Stimulated activated effector memory CD8-positive, alpha-beta T cell treated with anti-CD3 and anti-CD28 coated beads, Interleukin-12 subunit alpha, Interleukin-12 subunit beta, amount 100 ng/mL, for 72 hours (primary cell): Measurements from ENCODE around the gene DEPDC1.
A peak's percentile ranks its signal among the peaks of the same experiment; 100 is the strongest.
"Not testable (repeated sequence)": the region's sequence is repeated elsewhere in the genome, so short reads cannot be mapped to it uniquely, and the experiment has no call there.

Experiments used
- ATAC-seq: fragments of 150-1000 bp; cut with Tn5 transposase; 2 replicates; pipeline ENCODE4 v1.10.0; 2021
- DNase-seq, 2 donors: peaks; one replicate each; pipeline ENCODE4 v3.0.0; 2021 to 2022; ENCODE audit warnings: low spot score in 2 of 2
- H3K27ac Mint-ChIP-seq: one replicate; pipeline ENCODE4 v1.8.0; 2022; ENCODE audit warnings: mild to moderate bottlenecking, mixed read lengths
- H3K36me3 Mint-ChIP-seq: one replicate; pipeline ENCODE4 v1.8.0; 2022; ENCODE audit warnings: mild to moderate bottlenecking, mixed read lengths
- H3K4me1 Mint-ChIP-seq: one replicate; pipeline ENCODE4 v1.8.0; 2022; ENCODE audit warnings: mixed read lengths
- H3K4me3 Mint-ChIP-seq: one replicate; pipeline ENCODE4 v1.8.0; 2022; ENCODE audit warnings: mild to moderate bottlenecking, mixed read lengths
- H3K9me3 Mint-ChIP-seq: one replicate; pipeline ENCODE4 v1.8.0; 2022; ENCODE audit warnings: mixed read lengths

DEPDC1 gene

GRCh38 chr1:68496680-68497357 lies at the start of gene DEPDC1:
DEPDC1 (minus strand) TSS chr1:68497082; CDS start chr1:68496999, 83 bp downstream.
- peaks cover 17% of the 10 kb centered on the region for H3K4me1 Mint-ChIP-seq
- peak within 1 kb of the TSS; percentile 89 for H3K27ac Mint-ChIP-seq
- peaks cover 3% of the 10 kb centered on the region for H3K9me3 Mint-ChIP-seq
- peak within 1 kb of the TSS; percentile 78 for H3K4me3 Mint-ChIP-seq
- DNase-seq = peak; percentile 76 to 88
- H3K36me3 Mint-ChIP-seq = no peaks in the 10 kb centered on the region
- ATAC-seq = peak; percentile 98

- H3K4me3 Mint-ChIP-seq = no peak overlapping the region
- no peak overlapping the region for H3K27ac Mint-ChIP-seq
- no peaks in the 10 kb centered on the region for H3K36me3 Mint-ChIP-seq
- no peak for DNase-seq
- no peaks in the 10 kb centered on the region for H3K4me1 Mint-ChIP-seq
- peaks cover 5% of the 10 kb centered on the region for H3K9me3 Mint-ChIP-seq
- no peak for ATAC-seq
Observed at GRCh38 chr1:68544651-68545050, 47.8 kb upstream of the DEPDC1 start.

- H3K27ac Mint-ChIP-seq = no peak overlapping the region
- no peak for ATAC-seq
Observed at GRCh38 chr1:68542586-68542985, 45.7 kb upstream of the DEPDC1 start.

GRCh38 chr1:68538941-68539340 lies 42.1 kb upstream of the DEPDC1 start:
- Mint-ChIP-seq H3K27ac (no peak overlapping the region), H3K4me3 (no peak overlapping the region), H3K4me1 (no peaks in the 10 kb centered on the region), H3K36me3 (no peaks in the 10 kb centered on the region), H3K9me3 (peaks cover 2% of the 10 kb centered on the region)
- ATAC-seq (no peak), DNase-seq (no peak)

More at GRCh38 chr1:68542586-68542985, 45.7 kb upstream of the DEPDC1 start:
- Mint-ChIP-seq H3K9me3 (peaks cover 2% of the 10 kb centered on the region), H3K36me3 (no peaks in the 10 kb centered on the region), H3K4me1 (no peaks in the 10 kb centered on the region), H3K4me3 (no peak overlapping the region)
- DNase-seq = no peak

- Mint-ChIP-seq H3K4me1 (no peaks in the 10 kb centered on the region), H3K9me3 (peaks cover 5% of the 10 kb centered on the region), H3K4me3 (no peak overlapping the region), H3K36me3 (no peaks in the 10 kb centered on the region), H3K27ac (no peak overlapping the region)
- DNase-seq = no peak
- ATAC-seq = no peak
Observed at GRCh38 chr1:68528243-68528642, 31.4 kb upstream of the DEPDC1 start.

GRCh38 chr1:68525781-68526180 lies 28.9 kb upstream of the DEPDC1 start:
- no peak for DNase-seq
- ATAC-seq = no peak
- Mint-ChIP-seq H3K36me3 (no peaks in the 10 kb centered on the region), H3K4me1 (no peaks in the 10 kb centered on the region), H3K27ac (no peak overlapping the region), H3K4me3 (no peak overlapping the region), H3K9me3 (no peaks in the 10 kb centered on the region)

- ATAC-seq (no peak), DNase-seq (no peak)
- Mint-ChIP-seq H3K27ac (no peak overlapping the region), H3K4me3 (no peak overlapping the region), H3K4me1 (no peaks in the 10 kb centered on the region), H3K9me3 (no peaks in the 10 kb centered on the region), H3K36me3 (no peaks in the 10 kb centered on the region)
Observed at GRCh38 chr1:68521286-68521685, 24.4 kb upstream of the DEPDC1 start.

- Mint-ChIP-seq H3K27ac (no peak overlapping the region), H3K4me1 (no peaks in the 10 kb centered on the region), H3K4me3 (no peak overlapping the region), H3K9me3 (no peaks in the 10 kb centered on the region), H3K36me3 (no peaks in the 10 kb centered on the region)
- no peak for ATAC-seq
- DNase-seq = no peak
Observed at GRCh38 chr1:68516066-68516465, 19.2 kb upstream of the DEPDC1 start.

GRCh38 chr1:68511254-68511653 lies 14.4 kb upstream of the DEPDC1 start:
- Mint-ChIP-seq H3K4me1 (no peaks in the 10 kb centered on the region), H3K27ac (no peak overlapping the region), H3K9me3 (no peaks in the 10 kb centered on the region), H3K36me3 (no peaks in the 10 kb centered on the region), H3K4me3 (no peak overlapping the region)
- DNase-seq (no peak), ATAC-seq (no peak)

GRCh38 chr1:68506386-68506785 lies 9.5 kb upstream of the DEPDC1 start:
- Mint-ChIP-seq H3K4me3 (no peak overlapping the region), H3K4me1 (peaks cover 5% of the 10 kb centered on the region), H3K9me3 (peaks cover 6% of the 10 kb centered on the region), H3K36me3 (no peaks in the 10 kb centered on the region), H3K27ac (no peak overlapping the region)
- ATAC-seq (no peak), DNase-seq (no peak)

GRCh38 chr1:68503085-68503484 lies 6.2 kb upstream of the DEPDC1 start:
- no peak overlapping the region for H3K27ac Mint-ChIP-seq
- DNase-seq (no peak), ATAC-seq (no peak)
- H3K4me1 Mint-ChIP-seq = peaks cover 6% of the 10 kb centered on the region
- no peak overlapping the region for H3K4me3 Mint-ChIP-seq
- no peaks in the 10 kb centered on the region for H3K36me3 Mint-ChIP-seq
- peaks cover 6% of the 10 kb centered on the region for H3K9me3 Mint-ChIP-seq

GRCh38 chr1:68497358-68497698 lies 446 bp upstream of the DEPDC1 start:
- Mint-ChIP-seq H3K4me1 (peaks cover 17% of the 10 kb centered on the region), H3K27ac (peak overlapping the region; percentile 89), H3K4me3 (peak overlapping the region; percentile 78), H3K9me3 (peaks cover 3% of the 10 kb centered on the region), H3K36me3 (no peaks in the 10 kb centered on the region)
- DNase-seq = no peak
- peak; percentile 8 for ATAC-seq

- H3K27ac Mint-ChIP-seq = peak overlapping the region; percentile 89
- ATAC-seq = peak; percentile 24
- H3K36me3 Mint-ChIP-seq = no peaks in the 10 kb centered on the region
- H3K4me3 Mint-ChIP-seq = peak overlapping the region; percentile 78
- peaks cover 10% of the 10 kb centered on the region for H3K4me1 Mint-ChIP-seq
- H3K9me3 Mint-ChIP-seq = no peaks in the 10 kb centered on the region
- DNase-seq = no peak
Observed at GRCh38 chr1:68495968-68496679, 758 bp downstream of the DEPDC1 start.

GRCh38 chr1:68495532-68495931 lies 1.4 kb downstream of the DEPDC1 start:
- Mint-ChIP-seq H3K4me3 (peak overlapping the region; percentile 78), H3K4me1 (peaks cover 10% of the 10 kb centered on the region), H3K27ac (no peak overlapping the region), H3K9me3 (no peaks in the 10 kb centered on the region), H3K36me3 (no peaks in the 10 kb centered on the region)
- no peak for DNase-seq
- ATAC-seq = no peak

GRCh38 chr1:68493193-68493592 lies 3.7 kb downstream of the DEPDC1 start:
- H3K36me3 Mint-ChIP-seq = peaks cover 6% of the 10 kb centered on the region
- no peak overlapping the region for H3K27ac Mint-ChIP-seq
- no peak for DNase-seq

GRCh38 chr1:68492255-68492654 lies 4.6 kb downstream of the DEPDC1 start:
- H3K4me3 Mint-ChIP-seq, H3K27ac Mint-ChIP-seq, DNase-seq, ATAC-seq, H3K36me3 Mint-ChIP-seq, H3K9me3 Mint-ChIP-seq: not testable (repeated sequence)
- peaks cover 10% of the 10 kb centered on the region for H3K4me1 Mint-ChIP-seq

More at GRCh38 chr1:68493193-68493592, 3.7 kb downstream of the DEPDC1 start:
- ATAC-seq = no peak
- peaks cover 10% of the 10 kb centered on the region for H3K4me1 Mint-ChIP-seq
- no peaks in the 10 kb centered on the region for H3K9me3 Mint-ChIP-seq
- no peak overlapping the region for H3K4me3 Mint-ChIP-seq
